ENCODE results near the gene DAB1.

The DAB1 gene

GRCh38 chr1:57468641-57469523, 45.0 kb upstream of the DAB1 start:
- DNase-seq (ENCODE audit: extremely low spot score): no peak
- POLR2A ChIA-PET: no interaction called here
- CTCF ChIA-PET: no interaction called here
- TF ChIP-seq SP1 (IDR thresholded peaks at IDR 0.05) (no peak), FOXA1 (IDR thresholded peaks at IDR 0.05) (no peak), HDGF (IDR thresholded peaks at IDR 0.05; ENCODE audit: borderline replicate concordance) (no peak), FOXK2 (IDR thresholded peaks at IDR 0.05) (no peak), SUZ12 (IDR thresholded peaks at IDR 0.05) (no peak), ELF4 (IDR thresholded peaks at IDR 0.05) (no peak), L3MBTL2 (conservative IDR thresholded peaks at IDR 0.05) (no peak), ARNT (IDR thresholded peaks at IDR 0.05) (no peak), LEF1 (IDR thresholded peaks at IDR 0.05; ENCODE audit: borderline replicate concordance) (no peak), TARDBP (IDR thresholded peaks at IDR 0.05) (no peak), ZNF384 (IDR thresholded peaks at IDR 0.05) (no peak), NFRKB (IDR thresholded peaks at IDR 0.05) (no peak), CTBP1 (IDR thresholded peaks at IDR 0.05; ENCODE audit: borderline replicate concordance) (no peak), PKNOX1 (IDR thresholded peaks at IDR 0.05) (no peak)

GRCh38 chr1:57467830-57468229, 44.0 kb upstream of the DAB1 start:
- CTCF ChIA-PET: no interaction called here
- TF ChIP-seq ARNT (IDR thresholded peaks at IDR 0.05) (no peak), ELF4 (IDR thresholded peaks at IDR 0.05) (no peak), SP1 (IDR thresholded peaks at IDR 0.05) (no peak), CTBP1 (IDR thresholded peaks at IDR 0.05; ENCODE audit: borderline replicate concordance) (no peak), FOXK2 (IDR thresholded peaks at IDR 0.05) (no peak), LEF1 (IDR thresholded peaks at IDR 0.05; ENCODE audit: borderline replicate concordance) (no peak), L3MBTL2 (conservative IDR thresholded peaks at IDR 0.05) (no peak), FOXA1 (IDR thresholded peaks at IDR 0.05) (no peak), ZNF384 (IDR thresholded peaks at IDR 0.05) (no peak), BHLHE40 (IDR thresholded peaks at IDR 0.05; ENCODE audit: borderline replicate concordance) (no peak), SUZ12 (IDR thresholded peaks at IDR 0.05) (no peak)
- POLR2A ChIA-PET: no interaction called here
- DNase-seq (ENCODE audit: extremely low spot score): no peak

GRCh38 chr1:57464756-57465155, 40.9 kb upstream of the DAB1 start:
- TF ChIP-seq ZNF384 (IDR thresholded peaks at IDR 0.05) (no peak), ARNT (IDR thresholded peaks at IDR 0.05) (no peak), L3MBTL2 (conservative IDR thresholded peaks at IDR 0.05) (no peak), FOXK2 (IDR thresholded peaks at IDR 0.05) (no peak), SUZ12 (IDR thresholded peaks at IDR 0.05) (no peak), LEF1 (IDR thresholded peaks at IDR 0.05; ENCODE audit: borderline replicate concordance) (no peak), HDGF (IDR thresholded peaks at IDR 0.05; ENCODE audit: borderline replicate concordance) (no peak), FOXM1 (IDR thresholded peaks at IDR 0.05; ENCODE audit: borderline replicate concordance) (no peak), TARDBP (IDR thresholded peaks at IDR 0.05) (no peak)
- CTCF ChIA-PET: interaction anchor here (0.6 kb wide), 1 partner anchor 164 kb away, joined by 3 read pairs; no protein-coding TSS in a partner anchor
- no peak for DNase-seq (ENCODE audit: extremely low spot score)
- POLR2A ChIA-PET: no interaction called here

DNA sequence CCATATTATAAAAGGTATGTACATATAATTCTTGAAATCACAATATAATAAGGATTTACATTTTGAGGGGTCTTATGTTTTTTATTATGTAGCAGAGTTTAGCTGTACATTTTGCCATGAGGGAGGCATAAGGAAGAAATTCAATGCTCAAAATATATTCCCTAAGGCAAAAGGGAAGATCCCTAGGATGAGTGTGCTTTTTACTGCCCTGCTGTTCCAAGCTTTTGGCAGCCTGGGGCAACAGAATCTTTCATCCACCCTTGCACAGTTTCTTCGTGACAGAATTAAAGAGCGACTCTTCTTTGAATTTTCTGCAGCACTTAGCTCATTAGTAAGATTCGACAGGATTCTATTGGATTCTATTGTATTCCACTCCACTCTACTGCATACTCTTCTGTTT, 39.5 kb upstream of the DAB1 start:
- ChIA-PET POLR2A (no interaction called here), CTCF (no interaction called here)
- DNase-seq (ENCODE audit: extremely low spot score): no peak
- TF ChIP-seq BHLHE40 (IDR thresholded peaks at IDR 0.05; ENCODE audit: borderline replicate concordance) (no peak), HDGF (IDR thresholded peaks at IDR 0.05; ENCODE audit: borderline replicate concordance) (no peak), FOXK2 (IDR thresholded peaks at IDR 0.05) (no peak), SUZ12 (IDR thresholded peaks at IDR 0.05) (no peak), ARNT (IDR thresholded peaks at IDR 0.05) (no peak), NFRKB (IDR thresholded peaks at IDR 0.05) (no peak), ELF4 (IDR thresholded peaks at IDR 0.05) (no peak)

DNA sequence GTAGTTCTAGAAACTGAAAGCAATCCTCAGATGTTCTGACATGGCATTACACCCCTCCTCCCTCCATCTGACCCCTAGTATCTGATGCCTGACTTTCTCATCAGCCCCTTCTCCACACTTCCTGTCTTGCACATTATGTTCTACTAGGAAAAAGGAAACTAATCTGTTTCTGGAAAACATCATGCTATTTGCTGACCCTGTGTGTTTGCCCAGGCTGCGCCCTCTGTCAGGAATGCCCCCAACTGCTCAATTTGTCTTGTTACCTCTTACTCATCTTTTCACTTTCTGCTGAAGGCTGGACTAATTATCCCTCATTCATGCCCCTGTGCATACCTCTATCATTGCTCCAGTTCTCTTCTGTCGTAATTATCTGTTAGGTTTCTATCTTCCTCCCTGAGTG, 37.5 kb upstream of the DAB1 start:
- no peak for DNase-seq (ENCODE audit: extremely low spot score)
- ChIA-PET POLR2A (no interaction called here), CTCF (no interaction called here)
- TF ChIP-seq FOXK2 (IDR thresholded peaks at IDR 0.05): no peak
- TF ChIP-seq ZNF384 (IDR thresholded peaks at IDR 0.05): no peak
- no peak for TF ChIP-seq BHLHE40 (IDR thresholded peaks at IDR 0.05; ENCODE audit: borderline replicate concordance)
- TF ChIP-seq SP1 (IDR thresholded peaks at IDR 0.05): no peak
- no peak for TF ChIP-seq FOXA1 (IDR thresholded peaks at IDR 0.05)
- TF ChIP-seq HDGF (IDR thresholded peaks at IDR 0.05; ENCODE audit: borderline replicate concordance): no peak
- TF ChIP-seq TARDBP (IDR thresholded peaks at IDR 0.05): no peak
- no peak for TF ChIP-seq ARNT (IDR thresholded peaks at IDR 0.05)
- no peak for TF ChIP-seq SUZ12 (IDR thresholded peaks at IDR 0.05)
- TF ChIP-seq PKNOX1 (IDR thresholded peaks at IDR 0.05): no peak
- no peak for TF ChIP-seq FOXM1 (IDR thresholded peaks at IDR 0.05; ENCODE audit: borderline replicate concordance)
- no peak for TF ChIP-seq NFRKB (IDR thresholded peaks at IDR 0.05)
- no peak for TF ChIP-seq ELF4 (IDR thresholded peaks at IDR 0.05)
- no peak for TF ChIP-seq LEF1 (IDR thresholded peaks at IDR 0.05; ENCODE audit: borderline replicate concordance)

- DNase-seq (ENCODE audit: extremely low spot score): no peak
- CTCF ChIA-PET: interaction anchor here (1.0 kb wide), 1 partner anchor 10 kb away, joined by 4 read pairs; no protein-coding TSS in a partner anchor
- TF ChIP-seq ELF4 (IDR thresholded peaks at IDR 0.05) (no peak), LEF1 (IDR thresholded peaks at IDR 0.05; ENCODE audit: borderline replicate concordance) (no peak), FOXM1 (IDR thresholded peaks at IDR 0.05; ENCODE audit: borderline replicate concordance) (no peak), HDGF (IDR thresholded peaks at IDR 0.05; ENCODE audit: borderline replicate concordance) (no peak), FOXA1 (IDR thresholded peaks at IDR 0.05) (no peak), L3MBTL2 (conservative IDR thresholded peaks at IDR 0.05) (no peak), ARNT (IDR thresholded peaks at IDR 0.05) (no peak), ZNF384 (IDR thresholded peaks at IDR 0.05) (no peak), SUZ12 (IDR thresholded peaks at IDR 0.05) (no peak), BHLHE40 (IDR thresholded peaks at IDR 0.05; ENCODE audit: borderline replicate concordance) (no peak), PKNOX1 (IDR thresholded peaks at IDR 0.05) (no peak), CTBP1 (IDR thresholded peaks at IDR 0.05; ENCODE audit: borderline replicate concordance) (no peak), FOXK2 (IDR thresholded peaks at IDR 0.05) (no peak), SP1 (IDR thresholded peaks at IDR 0.05) (no peak), TARDBP (IDR thresholded peaks at IDR 0.05) (no peak), NFRKB (IDR thresholded peaks at IDR 0.05) (no peak)
- POLR2A ChIA-PET: no interaction called here
Observed at GRCh38 chr1:57451516-57451915, 27.7 kb upstream of the DAB1 start.
